B cell (primary cell): Measurements from ENCODE around the gene ZMYND8. TPM values are rescaled to one million over a fixed set of nuclear protein-coding genes. Genes with fewer than 3 reads are reported as not detected.
"Not testable (repeated sequence)": the region's sequence is repeated elsewhere in the genome, so short reads cannot be mapped to it uniquely, and the experiment has no call there.

Experiments
- ATAC-seq: fragments of 200-7000 bp; cut with Tn5 transposase; one replicate; pipeline ENCODE4 v1.10.0; 2021; ENCODE audit warnings: low read depth, mild to moderate bottlenecking, moderate number of reproducible peaks, moderate library complexity
- CTCF ChIA-PET: fragments of 350-600 bp; sonication (Branson Sonifier 250); formaldehyde crosslinking; loops from one replicate; lab custom pipeline; 2021; ENCODE audit warnings: antibody characterized with exemption, inconsistent platforms; lab: Charles Lee
- POLR2A ChIA-PET: fragments of 350-600 bp; sonication (Branson Sonifier 250); formaldehyde crosslinking; loops from one replicate; lab custom pipeline; 2021; ENCODE audit warnings: antibody characterized with exemption; lab: Charles Lee
- DNase-seq: peaks from one replicate; pipeline ENCODE4 v3.0.0; 2013
- H2AFZ ChIP-seq: 2 replicates; pipeline ENCODE4 v1.6.1; 2012; ENCODE audit warnings: mild to moderate bottlenecking, low read depth, low read length; ENCODE audit not compliant: insufficient read depth, poor library complexity, severe bottlenecking
- H3K27ac ChIP-seq, 2 donors: 1 replicate in 1 of 2; 2 replicates in 1 of 2; pipeline ENCODE4 v1.5.1; 2012 to 2013; ENCODE audit warnings: low read length in 2 of 2, mild to moderate bottlenecking in 2 of 2, moderate library complexity in 1 of 2
- H3K27me3 ChIP-seq, 4 experiments: fragments of 200-600 bp in 1 of 4; sonication (generic) in 1 of 4; replicated peaks in 1 of 4; 1 replicate in 2 of 4; 2 replicates in 2 of 4; pipeline versions ENCODE4 v1.6.1 to v1.7.0; 2013 to 2016; ENCODE audit warnings: low read length in 3 of 4, mild to moderate bottlenecking in 2 of 4, mixed read lengths in 1 of 4, moderate library complexity in 1 of 4; ENCODE audit not compliant: insufficient read depth in 4 of 4, control insufficient read depth in 3 of 4; ENCODE audit errors: control extremely low read depth in 1 of 4
- H3K36me3 ChIP-seq, 2 experiments: replicated peaks in 1 of 2; 1 replicate in 1 of 2; 2 replicates in 1 of 2; pipeline versions ENCODE4 v1.6.1 to v1.7.1; 2013; ENCODE audit warnings: low read length in 1 of 2; ENCODE audit not compliant: insufficient read depth in 2 of 2, control insufficient read depth in 1 of 2; ENCODE audit errors: control extremely low read depth in 1 of 2, extremely low read depth in 1 of 2
- H3K4me1 ChIP-seq, 2 donors: fragments of 200-600 bp in 1 of 2; sonication (generic) in 1 of 2; 1 replicate in 1 of 2; 2 replicates in 1 of 2; pipeline versions ENCODE4 v1.5.1 to v1.6.1; 2013 to 2017; ENCODE audit warnings: low read length in 2 of 2; ENCODE audit not compliant: control insufficient read depth in 2 of 2, insufficient read depth in 2 of 2
- H3K4me2 ChIP-seq: replicated peaks from 2 replicates; pipeline ENCODE3; 2012; ENCODE audit warnings: mild to moderate bottlenecking, low read depth, low read length; ENCODE audit not compliant: poor library complexity, severe bottlenecking
- H3K4me3 ChIP-seq, 5 experiments: fragments of 200-600 bp in 1 of 5; sonication (generic) in 1 of 5; 1 replicate in 3 of 5; 2 replicates in 2 of 5; pipeline versions ENCODE4 v1.5.1 to v1.7.0; 2011 to 2016; ENCODE audit warnings: low read length in 4 of 5, mild to moderate bottlenecking in 4 of 5, low read depth in 2 of 5, control low read depth in 1 of 5, moderate library complexity in 1 of 5; ENCODE audit not compliant: insufficient read depth in 1 of 5; ENCODE audit errors: control extremely low read depth in 1 of 5, extremely low read depth in 1 of 5
- H3K79me2 ChIP-seq: fragments of 200-600 bp; sonication (generic); one replicate; pipeline ENCODE4 v1.6.0; 2016; ENCODE audit warnings: low read length; ENCODE audit not compliant: control insufficient read depth, insufficient read depth
- H3K9ac ChIP-seq: fragments of 200-600 bp; sonication (generic); 2 replicates; pipeline ENCODE4 v1.6.1; 2017; ENCODE audit warnings: mild to moderate bottlenecking, low read length, moderate library complexity
- H3K9me3 ChIP-seq, 3 donors: one replicate each; pipeline versions ENCODE4 v1.6.1 to v1.7.1; 2013; ENCODE audit warnings: low read length in 2 of 3; ENCODE audit not compliant: control insufficient read depth in 2 of 3, insufficient read depth in 1 of 3; ENCODE audit errors: control extremely low read depth in 1 of 3
- H4K20me1 ChIP-seq: 2 replicates; pipeline ENCODE4 v1.6.0; 2012; ENCODE audit warnings: mild to moderate bottlenecking, low read length; ENCODE audit not compliant: insufficient read depth, control insufficient read depth, poor library complexity, severe bottlenecking
- H3K27ac Mint-ChIP-seq: one replicate; pipeline ENCODE4 v1.8.0; 2021; ENCODE audit warnings: mixed read lengths
- H3K27me3 Mint-ChIP-seq: one replicate; pipeline ENCODE4 v1.8.0; 2021; ENCODE audit warnings: mixed read lengths
- H3K4me1 Mint-ChIP-seq: one replicate; pipeline ENCODE4 v1.8.0; 2021; ENCODE audit warnings: mixed read lengths
- H3K4me3 Mint-ChIP-seq: one replicate; pipeline ENCODE4 v1.8.0; 2021; ENCODE audit warnings: mixed read lengths
- H3K9me3 Mint-ChIP-seq: one replicate; pipeline ENCODE4 v1.8.0; 2022; ENCODE audit warnings: mixed read lengths; ENCODE audit not compliant: insufficient read depth
- EZH2 ChIP-seq: IDR thresholded peaks from 2 replicates; pipeline ENCODE4 v1.6.1; 2012; ENCODE audit warnings: borderline replicate concordance, low read depth, mild to moderate bottlenecking, moderate library complexity, low read length; ENCODE audit not compliant: insufficient read depth, poor library complexity, severe bottlenecking
- WGBS: methylation state at CpG from one replicate; pipeline ENCODE4 v1.1.5; 2013; ENCODE audit warnings: missing lambda C conversion rate; ENCODE audit not compliant: insufficient coverage; 5-methylcytosine and 5-hydroxymethylcytosine counted together
- intact Hi-C: fragments of 100-400 bp; cut with micrococcal nuclease; formaldehyde crosslinking; loops from one replicate; pipeline ENCODE4 v1.10.0; 2022
- polyA plus RNA-seq: library from polyadenylated mRNA; depleted of rRNA; stranded (reverse); fragments of >200 nt; gene quantifications from 2 replicates; pipeline ENCODE4 v1.2.3, GENCODE V29; 2012
- total RNA-seq, 2 donors: library from RNA; stranded (reverse); fragments of 120-200 nt in 1 of 2; gene quantifications; 1 replicate in 1 of 2; 2 replicates in 1 of 2; pipeline versions ENCODE4 v1.2.3 to v1.2.4, GENCODE V29; 2013 to 2022
- TF ChIP-seq, protein P1 (sequence below): fragments of 200-600 bp; IDR thresholded peaks from one replicate; pipeline ENCODE4 v1.8.0; 2022; ENCODE audit warnings: antibody characterized with exemption, mild to moderate bottlenecking

ZMYND8 gene
- total and polyA plus RNA-seq, 2 donors (not counting 1 experiment from before 2014, with no cell fraction given), result 20.3 to 67.2 TPM

DNA sequence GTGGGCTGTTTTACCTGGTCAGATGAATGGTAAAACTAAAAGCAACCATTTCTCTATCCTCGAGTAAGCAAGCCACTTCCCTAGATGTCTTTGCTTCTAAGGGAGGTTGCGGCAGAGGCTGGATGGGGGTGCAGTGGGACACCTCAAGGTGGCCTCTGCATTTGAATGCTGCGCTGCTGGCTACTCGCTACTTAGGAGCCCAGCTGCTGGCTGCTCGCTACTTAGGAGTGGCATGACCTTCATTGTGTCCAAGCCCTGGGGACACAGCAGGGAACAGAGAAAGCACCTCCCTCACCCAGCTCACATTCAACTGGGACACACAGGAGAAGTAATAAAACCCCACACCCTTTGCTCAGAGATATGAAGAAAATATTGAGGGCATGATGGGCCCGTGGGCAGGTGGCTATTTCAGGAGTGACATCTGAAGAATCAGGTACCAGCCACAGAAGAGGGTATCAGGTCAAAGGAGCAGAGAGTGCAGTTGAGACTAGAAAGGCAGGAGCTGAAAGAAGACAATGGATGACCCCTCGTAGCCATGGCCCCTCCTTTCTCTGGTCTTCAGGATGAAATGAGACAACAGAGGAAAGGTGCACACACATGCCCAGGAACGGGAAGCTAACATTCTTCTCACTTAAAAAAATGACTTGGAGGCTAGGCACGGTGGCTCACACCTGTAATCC lies 149.4 kb downstream of the ZMYND8 start:
- H3K27ac Mint-ChIP-seq, result peak overlapping the region; percentile 21
- no peaks in the 10 kb centered on the region for H3K27me3 Mint-ChIP-seq
- ATAC-seq, result no peak
- H2AFZ ChIP-seq, result no peak overlapping the region
- H3K4me1 Mint-ChIP-seq, result peaks cover 5% of the 10 kb centered on the region
- no peaks in the 10 kb centered on the region for H3K4me1 ChIP-seq
- H3K27ac ChIP-seq, result no peak overlapping the region
- H4K20me1 ChIP-seq, result no peaks in the 10 kb centered on the region
- CTCF ChIA-PET, result no interaction called here
- WGBS, result 81% methylated on average over 7 of the region's 9 CpGs
- H3K27me3 ChIP-seq, result no peaks in the 10 kb centered on the region
- H3K9me3 Mint-ChIP-seq, result no peaks in the 10 kb centered on the region
- TF ChIP-seq, protein P1, sequence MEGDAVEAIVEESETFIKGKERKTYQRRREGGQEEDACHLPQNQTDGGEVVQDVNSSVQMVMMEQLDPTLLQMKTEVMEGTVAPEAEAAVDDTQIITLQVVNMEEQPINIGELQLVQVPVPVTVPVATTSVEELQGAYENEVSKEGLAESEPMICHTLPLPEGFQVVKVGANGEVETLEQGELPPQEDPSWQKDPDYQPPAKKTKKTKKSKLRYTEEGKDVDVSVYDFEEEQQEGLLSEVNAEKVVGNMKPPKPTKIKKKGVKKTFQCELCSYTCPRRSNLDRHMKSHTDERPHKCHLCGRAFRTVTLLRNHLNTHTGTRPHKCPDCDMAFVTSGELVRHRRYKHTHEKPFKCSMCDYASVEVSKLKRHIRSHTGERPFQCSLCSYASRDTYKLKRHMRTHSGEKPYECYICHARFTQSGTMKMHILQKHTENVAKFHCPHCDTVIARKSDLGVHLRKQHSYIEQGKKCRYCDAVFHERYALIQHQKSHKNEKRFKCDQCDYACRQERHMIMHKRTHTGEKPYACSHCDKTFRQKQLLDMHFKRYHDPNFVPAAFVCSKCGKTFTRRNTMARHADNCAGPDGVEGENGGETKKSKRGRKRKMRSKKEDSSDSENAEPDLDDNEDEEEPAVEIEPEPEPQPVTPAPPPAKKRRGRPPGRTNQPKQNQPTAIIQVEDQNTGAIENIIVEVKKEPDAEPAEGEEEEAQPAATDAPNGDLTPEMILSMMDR, result no peak
- no peak for TF ChIP-seq EZH2
- no peak overlapping the region for H3K9ac ChIP-seq
- no peak overlapping the region for H3K4me2 ChIP-seq
- DNase-seq, result no peak
- intact Hi-C loops, result no loop called here
- no peaks in the 10 kb centered on the region for H3K79me2 ChIP-seq
- H3K4me3 Mint-ChIP-seq, result no peak overlapping the region
- POLR2A ChIA-PET, result no interaction called here
- peaks cover 3 to 40% of the 10 kb centered on the region in 2 experiments for H3K36me3 ChIP-seq
- no peak overlapping the region for H3K4me3 ChIP-seq
- H3K9me3 ChIP-seq, result no peaks in the 10 kb centered on the region

DNA sequence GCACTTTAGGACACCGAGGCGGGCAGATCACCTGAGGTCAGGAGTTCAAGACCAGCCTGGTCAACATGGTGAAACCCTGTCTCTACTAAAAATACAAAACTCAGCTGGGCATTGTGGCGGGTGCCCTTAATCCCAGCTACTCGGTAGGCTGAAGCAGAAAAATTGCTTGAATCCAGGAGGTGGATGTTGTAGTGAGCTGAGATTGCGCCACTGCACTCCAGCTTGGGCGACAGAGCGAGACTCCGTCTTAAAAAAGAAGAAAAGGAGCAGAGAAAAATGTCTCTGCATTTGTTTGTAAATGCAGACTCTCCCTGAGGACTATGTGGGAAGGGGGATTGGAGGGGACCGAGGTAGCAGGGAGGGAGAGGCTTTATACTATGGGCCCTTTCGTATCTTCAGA lies 149.9 kb downstream of the ZMYND8 start:
- H3K9ac ChIP-seq, H3K4me1 ChIP-seq, intact Hi-C loops, H3K27ac ChIP-seq, H3K9me3 Mint-ChIP-seq, H3K4me3 Mint-ChIP-seq, H3K4me2 ChIP-seq, DNase-seq, H3K79me2 ChIP-seq, H3K27me3 ChIP-seq, H3K27ac Mint-ChIP-seq, H3K9me3 ChIP-seq, H3K27me3 Mint-ChIP-seq, H4K20me1 ChIP-seq, H3K4me3 ChIP-seq, H2AFZ ChIP-seq, H3K4me1 Mint-ChIP-seq, ATAC-seq, POLR2A ChIA-PET: not testable (repeated sequence)
- CTCF ChIA-PET, result interaction anchor here (1.4 to 2.5 kb wide), 3 partner anchors 10 to 177 kb away, joined by 4 to 12 read pairs (median 11); no protein-coding TSS in a partner anchor
- H3K36me3 ChIP-seq, result peaks cover 2 to 35% of the 10 kb centered on the region in 2 experiments
- WGBS, result 92% methylated on average over 8 of the region's 10 CpGs
